SHP77 treated with DMSO at 0.1 percent for 48 hours (cell line): Measurements from ENCODE around the gene MAPKAPK3.
A peak's percentile ranks its signal among the peaks of the same experiment; 100 is the strongest.

Source experiments
- DNase-seq: peaks from one replicate; lab custom pipeline; 2025; lab: John Stamatoyannopoulos, UW

Gene MAPKAPK3

DNA sequence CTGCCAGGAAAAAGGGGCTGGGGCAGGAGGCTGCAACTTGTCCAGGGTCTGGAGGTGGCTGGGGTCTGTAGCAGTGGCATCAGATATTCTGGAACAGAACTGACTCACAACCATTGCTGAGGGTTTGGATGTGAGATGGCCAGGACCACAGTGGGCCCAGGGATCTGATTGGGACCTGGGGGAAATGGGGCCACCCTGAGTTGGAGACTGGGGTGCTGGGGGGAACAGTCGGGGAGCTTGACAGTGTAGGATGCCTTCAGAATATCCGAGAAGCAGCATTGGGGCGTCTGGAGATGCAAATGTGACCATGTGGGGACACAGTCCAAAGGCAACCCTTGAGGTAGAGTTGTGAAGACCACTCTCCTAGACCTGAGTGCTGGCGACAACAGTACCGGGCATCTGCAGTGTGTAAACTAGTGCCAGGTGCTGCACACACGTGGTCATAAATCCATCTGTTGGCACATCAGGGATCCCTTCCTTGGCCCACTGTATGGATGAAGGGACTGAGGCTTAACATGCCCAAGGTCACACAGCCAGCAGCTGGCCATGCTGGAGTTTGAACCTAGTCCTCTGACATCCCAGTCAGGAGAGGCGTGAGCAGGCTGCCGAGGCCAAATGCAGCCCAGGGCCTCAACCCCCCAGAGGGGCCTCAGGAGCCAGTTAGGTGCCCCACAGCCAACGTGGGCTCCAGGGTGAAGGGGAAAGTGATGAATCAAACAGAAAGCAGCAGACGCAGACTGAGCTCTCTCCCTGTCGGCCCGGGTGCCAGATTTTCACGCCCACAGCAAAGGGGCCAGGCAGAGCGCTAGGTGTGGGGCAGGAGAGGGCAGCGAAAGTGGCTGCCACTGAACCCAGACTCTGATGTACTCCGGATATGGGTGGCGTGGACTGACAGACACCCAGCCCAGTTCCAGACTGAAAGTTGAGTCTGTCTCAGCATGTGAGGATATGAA is 28.9 kb upstream of the MAPKAPK3 start:
- DNase-seq = no peak

- no peak for DNase-seq
Measured at GRCh38 chr3:50588759-50589433, 28.1 kb upstream of the MAPKAPK3 start.

DNA sequence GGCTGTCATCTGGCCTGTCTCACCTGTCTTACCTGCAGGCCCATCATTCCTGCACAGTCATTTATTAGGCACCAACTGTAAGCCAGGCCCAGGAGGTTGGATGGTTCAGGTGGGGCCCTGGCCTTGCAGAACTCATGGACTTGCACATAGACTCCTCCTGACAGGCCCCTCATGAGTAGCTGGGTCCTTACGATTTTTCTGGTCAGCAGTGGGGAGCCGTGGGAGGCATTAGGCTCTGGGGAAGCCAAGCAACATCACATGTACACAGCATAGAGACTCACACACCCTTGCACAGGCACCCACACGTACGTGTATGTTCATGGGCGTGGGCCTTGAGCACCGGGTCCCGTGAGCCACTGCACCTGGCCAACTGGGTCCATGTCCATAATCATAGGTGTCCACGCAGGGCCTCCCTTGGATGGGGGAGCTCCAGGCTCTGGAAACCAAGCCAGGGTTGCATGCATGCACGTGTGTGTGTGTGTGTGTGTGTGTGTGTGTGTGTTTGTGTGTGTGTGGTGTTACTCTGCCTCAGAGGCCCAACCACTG is 25.7 kb upstream of the MAPKAPK3 start:
- no peak for DNase-seq

DNA sequence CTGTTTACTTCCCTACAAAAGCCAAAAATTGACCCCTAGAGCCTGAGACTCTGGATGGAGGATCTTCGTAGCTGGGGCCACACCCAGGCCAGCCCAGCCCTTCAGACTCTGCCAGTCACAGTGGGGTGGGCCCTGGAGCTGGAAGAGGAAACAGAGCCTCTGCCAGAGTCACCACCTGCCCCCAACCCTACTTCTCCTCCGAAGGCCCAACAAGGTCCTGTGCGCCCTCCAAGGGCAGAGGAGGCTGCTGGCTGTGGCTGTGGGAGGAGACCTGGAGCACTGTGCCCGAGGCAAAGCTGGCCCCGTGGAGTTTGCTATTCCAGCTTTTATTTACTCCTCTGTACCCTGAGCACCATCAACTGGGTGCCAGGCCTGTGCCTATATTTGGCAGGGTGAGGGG is 24.4 kb upstream of the MAPKAPK3 start:
- DNase-seq = no peak

GRCh38 chr3:50594253-50594785 is 22.6 kb upstream of the MAPKAPK3 start:
- no peak for DNase-seq

DNA sequence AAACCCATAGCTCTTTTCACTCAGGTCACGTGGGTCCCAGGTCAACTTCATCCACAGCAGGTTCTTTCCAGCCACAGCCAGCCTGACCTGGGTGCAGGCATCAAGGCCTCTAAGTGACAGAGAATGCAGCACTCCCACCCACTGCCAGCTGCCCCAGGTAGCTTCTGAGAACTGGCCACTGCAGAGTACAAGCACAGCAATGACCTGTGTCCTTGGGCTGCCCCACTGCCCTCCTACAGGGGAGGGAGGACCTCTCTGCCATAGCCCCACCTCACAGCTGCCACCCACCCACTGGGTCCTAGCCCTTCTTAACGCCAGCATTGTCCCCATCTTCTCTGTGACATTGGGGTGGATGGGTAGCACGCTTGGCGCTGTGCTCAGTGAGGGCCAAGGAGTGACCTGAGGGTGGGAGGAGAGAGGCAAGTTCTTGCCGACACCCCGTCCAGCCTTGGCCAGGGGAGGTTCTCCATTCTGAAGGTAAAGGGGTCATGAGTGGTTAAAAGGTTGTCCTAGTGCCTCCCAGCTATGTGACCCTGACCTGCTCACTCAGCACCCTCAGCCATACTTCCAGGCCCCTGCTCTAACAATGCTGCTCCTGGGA is 17.7 kb upstream of the MAPKAPK3 start:
- no peak for DNase-seq

- no peak for DNase-seq
Measured at GRCh38 chr3:50599716-50600118, 17.2 kb upstream of the MAPKAPK3 start.

DNA sequence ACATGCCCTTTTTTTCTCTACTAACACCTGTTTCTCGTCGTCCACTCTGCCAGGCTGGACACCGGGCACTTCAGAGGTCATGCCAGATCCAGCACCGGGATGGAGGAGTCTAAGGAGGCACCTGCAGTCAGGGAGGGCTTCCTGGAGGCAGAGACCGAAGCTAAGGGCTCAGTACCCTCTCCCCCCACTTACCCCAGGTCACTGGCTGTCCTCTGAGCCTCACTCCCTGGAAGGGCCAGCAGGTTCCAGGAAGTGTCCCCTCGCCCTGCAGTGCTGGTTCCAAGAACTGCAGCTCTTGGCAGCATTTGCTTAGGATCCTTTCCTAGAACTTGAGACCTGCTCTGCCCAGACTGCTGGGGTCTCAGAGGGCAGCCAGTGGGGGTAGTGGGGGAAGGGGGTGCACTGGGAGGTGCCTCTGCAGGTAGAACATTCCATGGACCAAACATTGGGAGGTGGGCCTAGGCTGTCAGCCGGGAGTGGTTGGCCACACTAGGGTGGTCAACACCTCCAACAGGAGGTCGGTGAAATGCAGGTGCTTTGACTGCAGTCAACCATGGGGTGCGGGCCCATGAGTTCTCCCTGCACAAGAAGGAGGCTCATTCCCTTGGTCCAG is 16.7 kb upstream of the MAPKAPK3 start:
- no peak for DNase-seq

GRCh38 chr3:50600841-50601591 is 15.9 kb upstream of the MAPKAPK3 start:
- peak; percentile 90 for DNase-seq

- DNase-seq = no peak
Measured at GRCh38 chr3:50602595-50603191, 14.3 kb upstream of the MAPKAPK3 start.

- no peak for DNase-seq
Measured at GRCh38 chr3:50603261-50604109, 13.5 kb upstream of the MAPKAPK3 start.

- DNase-seq = no peak
Measured at GRCh38 chr3:50604110-50604621, 12.8 kb upstream of the MAPKAPK3 start.

- DNase-seq = no peak
Measured at GRCh38 chr3:50604628-50605588, 12.0 kb upstream of the MAPKAPK3 start.

DNA sequence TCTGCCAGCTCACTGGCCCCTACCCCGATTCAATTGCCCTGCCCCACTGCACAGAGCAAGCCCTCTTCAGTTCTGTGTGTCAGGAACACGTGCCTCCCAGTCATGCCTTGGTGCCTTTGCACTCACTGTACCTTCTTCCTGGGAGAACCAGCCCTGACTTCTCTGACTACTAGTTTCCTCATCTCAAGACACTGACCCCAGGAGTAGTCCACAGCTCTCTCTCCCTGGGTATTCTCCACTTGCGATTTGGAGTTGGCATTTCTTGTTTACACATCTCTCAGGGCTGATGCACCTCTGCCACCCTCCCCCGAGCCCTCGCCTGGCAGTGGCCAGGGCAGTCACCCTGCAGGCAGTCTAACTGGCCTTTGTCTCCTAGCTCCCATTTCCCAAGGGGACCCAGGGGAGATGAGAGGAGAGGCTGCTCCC is 11.0 kb upstream of the MAPKAPK3 start:
- DNase-seq = no peak

GRCh38 chr3:50606596-50606995 is 10.4 kb upstream of the MAPKAPK3 start:
- no peak for DNase-seq

DNA sequence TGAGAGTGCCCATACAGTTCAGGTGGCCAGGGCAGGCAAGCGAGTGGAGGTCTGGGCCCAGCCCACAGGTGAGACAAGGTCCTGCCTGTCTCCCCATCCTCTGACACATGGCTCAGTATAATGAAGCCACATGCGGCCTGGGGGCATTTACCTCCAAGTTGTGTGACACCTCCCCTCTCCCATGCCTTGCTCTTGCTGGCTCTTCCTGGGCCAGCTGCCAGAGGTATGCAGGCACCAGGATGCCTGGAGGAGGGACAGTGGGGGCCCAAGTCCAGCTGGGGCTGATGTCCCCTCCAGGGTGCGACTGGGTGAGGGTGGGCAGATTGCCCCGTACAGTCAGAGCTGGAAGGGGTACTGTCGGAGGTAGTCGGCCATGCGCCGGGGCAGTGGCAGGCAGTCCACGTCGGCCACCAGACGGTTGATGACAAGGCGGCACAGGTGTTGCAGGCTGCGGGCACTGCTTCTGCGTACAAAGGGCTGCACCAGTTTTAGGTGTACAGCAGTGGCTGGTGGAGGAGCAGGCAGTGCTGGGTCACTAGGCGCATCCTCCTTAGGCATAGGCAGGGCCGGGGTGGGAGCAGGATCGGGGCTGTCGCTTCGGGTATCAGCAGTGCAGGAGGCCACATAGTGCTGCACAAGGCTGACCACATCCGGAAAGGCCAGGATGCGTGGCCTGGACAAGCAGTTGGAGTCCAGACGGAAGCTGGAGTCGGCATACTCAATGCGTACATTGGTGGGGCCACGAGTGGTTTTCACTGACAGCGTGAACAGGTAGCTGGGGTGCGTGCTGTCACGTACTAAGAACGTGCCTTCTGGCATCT is 9.5 kb upstream of the MAPKAPK3 start:
- DNase-seq = no peak

GRCh38 chr3:50608278-50608677 is 8.7 kb upstream of the MAPKAPK3 start:
- DNase-seq = no peak
